SHP77 treated with DMSO at 0.1 percent for 48 hours (cell line): ENCODE measurements around the gene TMEM145.
"Not testable (repeated sequence)": the region's sequence is repeated elsewhere in the genome, so short reads cannot be mapped to it uniquely, and the experiment has no call there.

Experiments used
- DNase-seq: peaks from one replicate; lab custom pipeline; 2025; lab: John Stamatoyannopoulos, UW

The TMEM145 gene

DNA sequence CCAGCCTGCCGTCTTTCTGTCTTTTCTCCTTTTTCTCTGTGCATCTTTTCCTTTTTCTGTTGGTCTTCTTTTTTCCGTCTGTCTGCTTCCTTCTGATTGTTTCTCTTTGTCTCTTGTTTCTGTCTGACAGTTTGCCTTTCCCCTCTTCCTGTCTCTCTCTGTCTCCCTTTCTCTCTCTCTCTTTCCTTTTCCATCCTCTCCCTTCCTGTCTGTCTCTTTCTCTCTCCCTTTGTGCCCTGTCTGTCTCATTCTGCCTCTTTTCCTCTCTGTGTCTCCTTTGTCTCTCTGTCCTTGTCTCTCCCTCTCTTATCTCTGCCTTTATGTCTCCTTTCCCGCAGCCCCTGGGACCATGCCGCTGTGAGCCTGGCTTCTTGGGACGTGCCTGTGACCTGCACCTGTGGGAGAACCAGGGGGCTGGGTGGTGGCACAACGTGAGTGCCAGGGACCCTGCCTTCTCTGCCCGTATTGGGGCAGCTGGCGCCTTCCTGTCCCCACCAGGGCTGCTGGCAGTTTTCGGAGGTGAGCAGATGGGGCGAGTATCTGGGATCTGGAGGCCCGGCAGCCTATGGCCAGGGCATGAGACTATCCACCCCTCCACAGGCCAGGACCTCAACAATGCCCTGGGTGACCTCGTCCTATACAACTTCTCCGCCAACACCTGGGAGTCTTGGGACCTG, 21.7 kb downstream of the TMEM145 start:
- DNase-seq, result no peak

DNA sequence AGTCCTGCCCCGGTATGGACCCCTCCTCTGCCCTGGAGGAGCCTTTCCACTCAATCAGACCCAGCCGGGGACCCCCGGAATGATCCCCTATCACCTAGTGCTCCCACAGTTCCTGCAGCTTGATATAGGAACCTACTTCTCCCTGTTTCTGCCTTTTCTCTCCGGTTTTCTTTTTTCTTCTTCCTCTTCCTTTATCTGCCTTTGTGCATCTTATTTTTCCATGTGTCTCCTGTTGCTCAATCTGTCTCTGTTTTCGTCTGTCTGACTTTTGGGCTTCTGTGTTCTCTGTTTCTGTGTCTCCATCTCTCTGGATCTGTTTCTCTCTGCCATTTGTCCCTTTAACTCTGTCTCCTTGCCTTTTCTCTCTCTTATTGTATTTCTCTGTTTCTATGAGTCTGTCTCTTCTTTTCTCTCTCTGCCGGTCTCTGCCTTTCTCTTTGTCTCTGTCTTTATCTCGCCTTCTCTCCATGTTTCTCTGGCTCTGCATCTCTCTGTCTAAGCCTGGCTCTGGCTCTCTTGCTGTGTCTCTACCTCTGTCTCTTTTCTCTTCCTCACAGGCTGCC, 22.3 kb downstream of the TMEM145 start:
- no peak for DNase-seq

DNA sequence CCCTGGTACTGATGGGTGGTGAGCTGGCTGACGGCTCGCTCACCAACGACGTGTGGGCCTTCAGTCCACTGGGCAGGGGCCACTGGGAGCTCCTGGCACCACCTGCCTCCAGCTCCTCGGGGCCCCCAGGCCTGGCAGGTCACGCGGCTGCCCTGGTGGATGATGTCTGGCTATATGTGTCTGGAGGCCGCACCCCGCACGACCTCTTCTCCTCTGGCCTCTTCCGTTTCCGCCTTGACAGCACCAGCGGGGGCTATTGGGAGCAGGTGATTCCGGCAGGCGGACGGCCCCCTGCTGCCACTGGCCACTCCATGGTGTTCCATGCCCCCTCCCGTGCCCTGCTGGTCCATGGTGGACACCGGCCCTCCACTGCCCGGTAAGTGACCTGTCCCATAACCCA, 22.9 kb downstream of the TMEM145 start:
- DNase-seq, result no peak

DNA sequence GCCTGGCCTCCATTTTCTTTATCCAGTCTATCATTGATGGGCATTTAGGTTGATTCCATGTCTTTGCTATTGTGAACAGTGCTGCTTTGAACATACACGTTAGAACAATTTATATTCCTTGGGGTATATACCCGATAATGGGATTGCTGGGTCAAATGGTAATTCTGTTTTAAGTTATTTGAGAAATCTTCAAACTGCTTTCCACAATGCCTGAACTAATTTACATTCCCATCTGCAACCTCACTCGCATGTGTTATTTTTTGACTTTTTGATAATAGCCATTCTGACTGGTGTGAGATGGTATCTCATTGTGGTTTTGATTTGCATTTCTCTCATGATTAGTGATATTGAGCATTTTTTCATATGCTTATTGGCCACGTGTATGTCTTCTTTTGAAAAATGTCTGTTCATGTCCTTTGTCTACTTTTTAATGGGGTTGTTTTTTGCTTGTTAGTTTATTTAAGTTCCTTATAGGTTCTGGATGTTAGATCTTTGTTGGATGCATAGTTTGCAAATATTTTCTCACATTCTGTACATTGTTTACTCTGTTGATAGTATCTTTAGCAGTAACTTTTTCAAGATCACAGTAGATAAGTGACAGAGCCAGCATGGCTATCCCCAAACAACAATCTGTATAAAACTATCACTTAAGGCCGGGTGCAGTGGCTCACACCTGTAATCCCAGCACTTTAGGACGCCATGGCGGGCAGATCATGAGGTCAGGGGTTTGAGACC, 26.2 kb downstream of the TMEM145 start:
- DNase-seq, result not testable (repeated sequence)

DNA sequence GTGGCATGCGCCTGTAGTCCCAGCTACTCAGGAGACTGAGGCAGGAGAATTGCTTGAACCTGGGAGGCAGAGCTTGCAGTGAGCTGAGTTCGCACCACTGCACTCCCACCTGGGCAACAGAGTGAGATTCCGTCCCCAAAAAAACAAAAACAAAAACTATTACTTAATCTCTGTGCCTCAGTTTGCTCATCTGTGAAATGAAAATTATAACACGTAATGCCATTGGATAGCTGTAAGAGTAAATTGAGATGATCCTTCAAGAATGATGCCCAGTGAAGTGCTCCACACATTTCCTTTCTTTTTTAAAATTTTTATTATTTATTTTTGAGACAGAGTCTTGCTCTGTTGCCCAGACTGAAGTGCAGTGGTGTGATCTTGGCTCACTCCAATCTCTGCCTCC, 26.8 kb downstream of the TMEM145 start:
- DNase-seq, result not testable (repeated sequence)

DNA sequence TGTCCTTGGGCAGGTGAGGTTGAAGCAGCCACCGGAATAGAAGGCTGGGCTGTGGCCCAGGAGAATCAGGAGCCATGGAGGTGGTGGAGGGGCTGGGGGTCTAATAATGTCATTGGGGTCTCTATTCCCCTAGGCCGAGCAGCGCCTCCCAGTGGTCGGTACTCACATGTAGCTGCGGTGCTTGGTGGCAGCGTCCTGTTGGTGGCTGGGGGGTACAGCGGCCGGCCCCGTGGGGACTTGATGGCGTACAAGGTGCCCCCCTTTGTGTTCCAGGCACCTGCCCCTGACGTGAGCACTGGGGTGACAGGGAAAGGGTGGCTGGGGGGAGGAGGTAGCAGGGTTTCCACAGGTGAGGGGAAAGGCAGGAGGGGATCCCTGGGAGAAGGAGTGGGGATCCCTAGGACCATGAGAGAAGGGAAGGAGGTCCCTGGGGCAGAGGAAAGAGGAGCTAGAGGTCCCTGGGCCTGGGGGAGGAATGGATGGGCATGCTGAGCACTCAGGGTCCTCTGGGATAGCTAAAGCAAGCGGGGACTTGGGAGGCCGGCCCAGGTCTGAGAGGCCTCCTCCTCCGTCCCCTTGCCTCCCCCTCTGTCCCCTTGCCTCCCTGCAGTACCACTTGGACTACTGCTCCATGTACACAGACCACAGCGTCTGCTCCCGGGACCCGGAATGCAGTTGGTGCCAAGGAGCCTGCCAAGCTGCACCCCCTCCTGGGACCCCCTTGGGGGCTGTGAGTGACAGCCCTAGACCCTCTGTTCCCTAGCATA, 30.4 kb downstream of the TMEM145 start:
- no peak for DNase-seq

DNA sequence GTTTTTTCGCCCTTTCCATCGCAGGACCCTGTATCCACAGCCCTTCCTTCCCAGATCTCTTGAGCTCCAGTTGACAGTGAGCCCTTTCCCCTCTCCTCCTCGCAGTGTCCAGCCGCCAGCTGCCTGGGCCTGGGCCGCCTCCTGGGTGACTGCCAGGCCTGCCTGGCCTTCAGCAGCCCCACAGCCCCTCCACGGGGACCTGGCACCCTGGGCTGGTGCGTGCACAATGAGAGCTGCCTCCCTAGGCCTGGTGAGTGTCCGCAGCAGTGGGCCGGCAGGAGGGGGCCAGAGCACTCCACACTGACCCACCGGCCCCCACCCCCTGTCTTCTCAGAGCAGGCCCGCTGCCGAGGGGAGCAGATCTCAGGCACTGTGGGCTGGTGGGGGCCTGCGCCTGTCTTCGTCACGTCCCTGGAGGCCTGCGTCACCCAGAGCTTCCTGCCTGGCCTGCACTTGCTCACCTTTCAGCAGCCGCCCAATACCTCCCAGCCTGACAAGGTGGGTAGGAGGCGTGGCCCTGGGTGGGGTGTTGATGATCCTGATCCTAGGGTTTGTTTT, 31.3 kb downstream of the TMEM145 start:
- no peak for DNase-seq

DNA sequence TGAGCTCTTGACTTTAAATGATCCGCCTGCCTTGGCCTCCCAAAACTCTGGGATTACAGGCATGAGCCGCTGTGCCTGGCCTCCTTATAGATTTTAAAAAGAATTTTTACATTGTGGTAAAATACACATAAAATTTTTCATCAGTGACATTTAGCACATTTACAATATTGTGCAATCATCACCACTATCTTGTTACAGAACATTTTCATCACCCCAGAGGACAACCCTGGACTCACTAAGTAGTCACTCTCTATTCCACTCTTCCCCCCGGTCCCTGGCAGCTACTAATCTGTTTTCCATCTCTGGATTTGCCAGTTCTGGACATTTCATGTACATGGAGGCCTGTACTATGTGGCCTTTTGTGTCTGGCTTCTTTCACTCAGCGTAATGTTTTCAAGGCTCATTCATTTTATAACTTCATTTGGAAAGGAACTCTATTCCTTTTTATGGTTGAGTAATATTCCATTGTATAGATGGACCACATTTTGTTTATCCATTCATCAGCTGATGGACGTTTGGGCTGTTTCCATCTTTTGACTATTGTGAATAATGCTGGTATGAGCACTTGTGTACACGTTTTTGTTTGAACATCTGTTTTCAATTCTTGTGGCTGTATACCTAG, 32.2 kb downstream of the TMEM145 start:
- no peak for DNase-seq

DNA sequence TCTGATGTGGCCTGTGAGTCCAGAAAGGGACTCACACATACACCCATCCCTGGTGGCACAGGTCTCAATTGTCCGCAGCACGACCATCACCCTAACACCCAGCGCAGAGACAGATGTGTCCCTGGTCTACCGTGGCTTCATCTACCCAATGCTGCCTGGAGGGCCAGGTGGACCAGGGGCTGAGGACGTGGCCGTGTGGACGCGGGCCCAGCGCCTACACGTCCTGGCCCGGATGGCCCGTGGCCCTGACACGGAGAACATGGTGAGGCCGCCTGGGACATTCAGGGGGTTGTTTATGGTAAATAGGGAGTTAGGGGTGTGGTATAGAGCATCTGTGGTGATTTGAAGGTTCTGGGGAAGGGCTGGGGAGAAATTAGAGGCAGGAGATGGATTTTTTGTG, 35.1 kb downstream of the TMEM145 start:
- DNase-seq, result no peak

DNA sequence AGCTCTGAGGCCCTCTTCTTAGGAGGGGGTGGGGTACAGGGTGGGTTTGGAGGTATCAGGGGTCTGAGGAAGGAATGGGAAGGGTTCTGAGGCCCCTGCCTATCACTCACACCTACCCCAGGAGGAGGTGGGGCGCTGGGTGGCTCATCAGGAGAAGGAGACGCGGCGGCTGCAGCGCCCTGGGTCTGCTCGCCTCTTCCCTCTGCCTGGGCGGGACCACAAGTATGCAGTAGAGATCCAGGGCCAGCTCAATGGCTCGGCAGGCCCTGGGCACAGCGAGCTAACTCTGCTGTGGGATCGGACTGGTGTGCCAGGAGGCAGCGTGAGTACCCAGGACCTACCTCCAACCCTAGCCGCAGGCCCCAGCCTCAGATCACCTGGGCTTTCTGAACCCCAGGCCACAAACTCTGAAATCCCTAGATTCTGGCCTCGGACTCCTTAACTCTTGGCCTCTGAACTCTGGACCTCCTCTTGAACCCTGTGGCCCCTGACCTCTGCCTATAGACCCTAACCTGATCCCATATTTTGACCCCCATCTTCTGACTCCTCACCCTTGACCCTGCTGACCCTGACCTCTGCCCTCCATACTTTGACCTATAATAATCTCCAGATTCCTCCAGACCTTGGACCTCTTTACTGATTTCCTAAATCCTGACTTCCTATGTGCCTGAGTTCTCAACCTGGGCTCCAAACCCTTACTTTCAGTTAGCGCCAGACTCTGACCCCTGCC, 36.4 kb downstream of the TMEM145 start:
- DNase-seq, result no peak

DNA sequence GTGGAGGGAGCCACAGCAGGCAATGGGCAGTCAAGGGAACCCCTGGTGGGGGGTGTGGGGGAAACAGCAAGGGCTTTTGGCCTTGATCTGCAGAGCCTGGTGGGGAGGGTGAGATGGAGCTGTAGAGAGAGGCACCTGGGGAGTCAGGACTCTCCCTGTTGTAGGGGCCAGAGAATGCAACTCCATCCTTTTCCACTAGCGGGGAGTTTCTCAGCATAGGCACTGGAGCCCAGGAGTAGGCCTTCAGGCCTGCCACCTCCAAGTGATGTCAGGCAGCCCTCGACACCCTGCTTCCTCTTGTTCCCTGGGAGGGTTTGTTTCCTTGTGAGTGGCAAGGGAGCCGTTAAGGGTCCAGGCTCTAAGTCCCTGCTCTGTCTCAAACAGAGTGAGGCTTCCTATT, 37.3 kb downstream of the TMEM145 start:
- DNase-seq, result no peak

DNA sequence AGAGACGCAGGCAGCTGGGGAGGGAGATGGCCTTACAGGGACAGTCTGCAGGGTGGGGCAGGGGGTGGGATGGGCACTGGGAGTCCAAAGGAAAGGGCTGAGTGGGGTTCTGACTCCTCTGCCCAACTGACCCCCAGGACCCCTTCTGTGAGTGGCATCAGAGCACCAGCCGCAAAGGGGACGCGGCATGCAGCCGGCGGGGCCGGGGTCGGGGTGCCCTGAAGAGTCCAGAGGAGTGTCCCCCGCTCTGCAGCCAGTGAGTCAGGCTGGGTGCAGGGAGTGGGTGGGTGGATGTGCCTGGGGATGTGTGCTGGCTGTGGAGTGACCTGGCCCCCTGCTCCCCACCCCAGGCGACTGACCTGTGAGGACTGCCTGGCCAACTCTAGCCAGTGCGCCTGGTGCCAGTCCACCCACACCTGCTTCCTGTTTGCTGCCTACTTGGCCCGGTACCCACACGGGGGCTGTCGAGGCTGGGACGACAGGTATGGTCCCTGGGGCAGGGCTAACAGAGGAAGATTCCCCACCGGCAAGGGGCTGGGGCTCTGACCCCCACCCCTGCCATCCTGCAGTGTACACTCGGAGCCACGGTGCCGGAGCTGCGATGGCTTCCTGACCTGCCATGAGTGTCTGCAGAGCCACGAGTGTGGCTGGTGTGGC, 38.1 kb downstream of the TMEM145 start:
- DNase-seq, result no peak

DNA sequence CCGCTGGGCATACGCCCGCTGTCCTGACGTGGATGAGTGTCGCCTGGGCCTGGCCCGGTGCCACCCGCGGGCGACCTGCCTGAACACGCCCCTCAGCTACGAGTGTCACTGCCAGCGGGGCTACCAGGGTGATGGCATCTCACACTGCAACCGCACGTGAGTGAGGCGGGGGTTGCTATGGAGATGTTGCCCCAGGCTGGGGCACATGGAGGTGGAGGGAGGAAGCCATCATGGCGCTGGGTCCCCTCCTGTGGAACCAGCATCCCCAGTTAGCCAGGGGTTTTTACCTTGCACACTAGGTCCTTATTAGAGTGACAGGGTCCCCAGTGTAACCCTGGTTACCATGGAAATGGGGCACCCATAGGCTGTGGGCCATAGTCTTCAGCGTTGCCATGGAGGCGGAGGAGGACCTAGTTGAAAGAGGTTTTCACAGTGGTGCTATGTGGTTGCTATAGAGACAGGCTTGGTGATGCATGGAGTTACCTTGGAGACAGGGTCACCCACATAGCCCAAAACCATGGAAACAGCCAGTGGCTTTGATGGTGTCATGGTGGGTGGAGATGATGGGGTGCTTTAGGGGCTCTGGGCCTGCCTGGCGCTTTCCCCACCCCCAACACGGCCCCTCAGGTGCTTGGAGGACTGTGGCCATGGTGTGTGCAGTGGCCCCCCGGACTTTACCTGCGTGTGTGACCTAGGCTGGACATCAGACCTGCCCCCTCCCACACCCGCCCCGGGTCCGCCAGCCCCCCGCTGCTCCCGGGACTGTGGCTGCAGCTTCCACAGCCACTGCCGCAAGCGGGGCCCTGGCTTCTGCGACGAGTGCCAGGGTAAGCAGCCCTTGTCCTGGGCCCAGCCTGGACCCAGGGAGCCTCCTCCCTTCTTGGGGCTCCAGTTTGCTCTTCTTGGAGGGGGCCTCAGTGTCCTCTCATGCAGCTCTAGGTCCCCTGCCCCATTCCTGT, 39.5 kb downstream of the TMEM145 start:
- DNase-seq, result no peak

DNA sequence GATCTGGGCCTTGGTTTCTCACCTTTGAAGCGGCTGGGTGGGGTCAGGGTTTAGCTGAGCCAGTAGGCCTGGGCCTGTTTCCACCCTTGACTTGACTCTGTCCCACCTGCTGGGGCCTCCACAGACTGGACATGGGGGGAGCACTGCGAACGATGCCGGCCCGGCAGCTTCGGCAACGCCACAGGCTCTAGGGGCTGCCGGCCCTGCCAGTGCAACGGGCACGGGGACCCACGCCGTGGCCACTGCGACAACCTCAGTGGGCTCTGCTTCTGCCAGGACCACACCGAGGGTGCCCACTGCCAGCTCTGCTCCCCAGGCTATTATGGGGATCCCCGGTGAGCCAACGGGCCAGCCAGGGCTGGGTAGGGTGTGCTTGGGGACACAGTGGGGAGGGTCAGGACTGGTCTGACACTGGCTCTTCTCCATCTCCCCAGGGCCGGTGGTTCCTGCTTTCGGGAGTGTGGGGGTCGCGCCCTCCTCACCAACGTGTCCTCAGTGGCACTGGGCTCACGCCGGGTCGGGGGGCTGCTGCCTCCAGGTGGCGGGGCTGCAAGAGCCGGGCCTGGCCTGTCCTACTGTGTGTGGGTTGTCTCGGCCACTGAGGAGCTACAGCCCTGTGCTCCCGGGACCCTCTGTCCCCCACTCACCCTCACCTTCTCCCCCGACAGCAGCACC, 40.4 kb downstream of the TMEM145 start:
- DNase-seq, result no peak

DNA sequence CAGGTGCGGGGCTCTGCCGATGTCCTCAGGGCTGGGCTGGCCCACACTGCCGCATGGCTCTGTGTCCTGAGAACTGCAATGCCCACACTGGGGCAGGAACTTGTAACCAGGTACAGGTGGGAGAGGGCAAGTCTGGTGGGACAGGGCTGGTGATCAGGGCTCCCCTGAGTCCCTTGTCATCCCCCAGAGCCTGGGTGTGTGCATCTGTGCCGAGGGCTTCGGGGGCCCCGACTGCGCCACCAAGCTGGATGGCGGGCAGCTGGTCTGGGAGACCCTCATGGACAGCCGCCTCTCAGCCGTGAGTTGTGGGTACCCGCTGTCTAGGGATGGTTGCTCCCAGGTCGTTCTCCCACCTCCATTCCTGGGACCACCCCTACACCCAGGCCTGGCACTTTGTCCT, 42.8 kb downstream of the TMEM145 start:
- no peak for DNase-seq

DNA sequence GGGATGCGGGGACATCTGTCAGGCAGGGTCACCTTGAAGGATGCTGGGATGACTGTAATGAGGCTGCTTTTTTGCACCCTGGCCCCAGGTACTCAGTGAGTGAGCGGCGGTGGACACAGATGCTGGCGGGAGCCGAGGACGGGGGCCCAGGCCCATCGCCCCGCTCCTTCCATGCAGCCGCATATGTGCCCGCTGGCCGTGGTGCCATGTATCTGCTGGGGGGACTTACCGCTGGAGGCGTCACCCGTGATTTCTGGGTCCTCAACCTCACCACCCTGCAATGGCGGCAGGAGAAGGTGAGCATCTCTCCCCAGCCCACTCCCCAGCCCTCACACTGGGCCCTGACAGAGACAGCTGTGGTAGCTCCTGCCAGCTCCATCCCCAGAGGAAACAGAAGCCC, 43.6 kb downstream of the TMEM145 start:
- DNase-seq, result no peak

DNA sequence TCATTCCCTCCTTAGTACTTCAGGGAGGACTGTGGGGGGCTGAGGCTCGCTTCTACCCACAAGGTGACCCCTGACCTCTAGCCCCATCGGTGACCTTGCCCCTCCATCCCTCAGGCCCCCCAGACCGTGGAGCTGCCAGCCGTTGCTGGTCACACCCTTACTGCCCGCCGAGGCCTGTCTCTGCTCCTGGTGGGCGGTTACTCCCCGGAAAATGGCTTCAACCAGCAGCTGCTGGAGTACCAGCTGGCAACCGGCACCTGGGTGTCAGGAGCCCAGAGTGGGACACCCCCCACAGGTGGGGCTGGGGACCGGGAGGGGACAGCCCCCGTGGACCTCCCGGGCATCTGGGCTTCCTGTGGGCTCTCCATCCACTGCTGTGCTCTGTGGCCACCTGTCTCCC, 44.2 kb downstream of the TMEM145 start:
- no peak for DNase-seq

DNA sequence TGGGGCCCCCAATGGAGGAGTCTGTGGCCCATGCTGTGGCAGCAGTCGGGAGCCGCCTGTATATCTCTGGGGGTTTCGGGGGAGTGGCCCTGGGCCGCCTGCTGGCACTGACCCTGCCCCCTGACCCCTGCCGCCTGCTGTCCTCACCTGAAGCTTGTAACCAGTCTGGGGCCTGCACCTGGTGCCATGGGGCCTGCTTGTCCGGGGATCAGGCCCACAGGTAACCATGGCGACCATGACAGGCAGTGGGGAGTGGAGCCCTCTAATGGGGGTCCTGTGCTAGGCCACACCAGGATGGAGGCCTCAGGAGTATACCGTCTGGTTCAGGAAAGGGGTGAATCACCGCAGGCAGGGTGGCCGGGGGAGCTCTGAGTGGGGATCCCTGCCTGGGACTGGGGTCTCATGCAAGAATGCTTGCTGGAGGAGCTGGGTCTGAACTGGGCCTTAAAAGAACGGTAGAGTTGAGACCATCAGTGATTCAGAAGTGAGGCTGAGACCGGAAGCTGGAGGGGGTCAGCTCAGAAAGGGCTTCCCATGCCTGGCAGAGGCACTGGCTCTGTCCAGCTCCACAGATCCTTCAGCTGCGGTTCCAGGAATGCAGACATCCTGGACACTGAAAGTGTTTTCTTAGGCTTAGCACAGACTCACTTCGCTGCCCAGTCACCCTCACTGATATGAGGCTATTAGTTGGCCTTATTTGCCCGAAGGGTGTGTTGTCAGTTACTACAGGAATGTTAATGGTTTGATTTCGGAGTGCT, 47.9 kb downstream of the TMEM145 start:
- no peak for DNase-seq
